Activated B cell treated with CpG ODN at 0.5 μM for 24 hours (primary cell): ENCODE results near the gene PALS1. TPM values are rescaled to one million over a fixed set of nuclear protein-coding genes. Genes with fewer than 3 reads are reported as not detected.

Source experiments
- ATAC-seq: fragments of 200-7000 bp; cut with Tn5 transposase; one replicate; pipeline ENCODE4 v1.10.0; 2021; ENCODE audit warnings: low read depth, mild to moderate bottlenecking, moderate library complexity
- CTCF ChIA-PET: fragments of 350-600 bp; sonication (Branson Sonifier 250); formaldehyde crosslinking; loops from one replicate; lab custom pipeline; 2021; ENCODE audit warnings: antibody characterized with exemption; lab: Charles Lee
- POLR2A ChIA-PET: fragments of 350-600 bp; sonication (Branson Sonifier 250); formaldehyde crosslinking; loops from one replicate; lab custom pipeline; 2021; ENCODE audit warnings: antibody characterized with exemption; lab: Charles Lee
- DNase-seq: peaks from one replicate; pipeline ENCODE4 v3.0.0; 2022
- H3K27ac Mint-ChIP-seq: one replicate; pipeline ENCODE4 v1.8.0; 2020; ENCODE audit warnings: mixed read lengths
- H3K27me3 Mint-ChIP-seq: one replicate; pipeline ENCODE4 v1.8.0; 2021; ENCODE audit warnings: mixed read lengths
- H3K36me3 Mint-ChIP-seq: one replicate; pipeline ENCODE4 v1.8.0; 2021; ENCODE audit warnings: low read depth, mixed read lengths
- H3K4me1 Mint-ChIP-seq: one replicate; pipeline ENCODE4 v1.8.0; 2021; ENCODE audit warnings: mixed read lengths
- H3K4me3 Mint-ChIP-seq: one replicate; pipeline ENCODE4 v1.8.0; 2020; ENCODE audit warnings: mild to moderate bottlenecking, mixed read lengths
- H3K9me3 Mint-ChIP-seq: one replicate; pipeline ENCODE4 v1.8.0; 2020; ENCODE audit warnings: mixed read lengths
- intact Hi-C: fragments of 100-400 bp; cut with micrococcal nuclease; formaldehyde crosslinking; loops from one replicate; pipeline ENCODE4 v1.15.1; 2024
- total RNA-seq: library from RNA; stranded (reverse); gene quantifications from 2 replicates; pipeline ENCODE4 v1.2.3, GENCODE V29; 2022
- TF ChIP-seq, protein P1 (sequence below): fragments of 200-600 bp; IDR thresholded peaks from one replicate; pipeline ENCODE4 v1.8.0; 2022; ENCODE audit warnings: antibody characterized with exemption, mild to moderate bottlenecking

PALS1 gene
- total RNA-seq, 1 donor from 2014 or later = 11.4 TPM

DNA sequence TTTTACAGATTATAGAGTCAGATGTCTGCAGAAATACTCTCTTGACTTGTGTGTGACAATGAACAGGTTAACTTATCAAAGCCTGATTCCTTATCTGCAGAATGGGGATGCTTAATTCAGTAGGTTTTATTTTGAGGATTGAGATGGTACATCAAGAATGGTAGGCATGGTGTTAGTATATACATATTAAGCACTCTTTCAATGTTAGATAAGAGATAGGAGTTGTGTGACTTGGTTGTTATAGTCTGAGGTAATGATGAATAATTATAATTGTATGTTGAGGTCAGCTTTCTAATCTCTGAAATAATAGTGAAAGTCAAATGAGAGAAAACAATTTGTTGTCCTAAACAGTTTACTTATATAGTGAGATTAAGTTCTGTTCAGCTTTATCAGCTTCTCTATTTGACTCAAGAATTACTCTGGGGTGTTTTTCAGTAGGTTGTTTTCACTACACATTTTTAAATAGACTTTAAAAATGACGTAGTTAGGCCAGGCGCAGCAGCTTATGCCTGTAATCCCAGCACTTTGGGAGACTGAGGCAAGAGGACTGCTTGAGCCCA lies 11.9 kb downstream of the PALS1 start:
- peaks cover 9% of the 10 kb centered on the region for H3K36me3 Mint-ChIP-seq
- ATAC-seq (no peak), DNase-seq (no peak)
- intact Hi-C loops = no loop called here
- H3K9me3 Mint-ChIP-seq = no peaks in the 10 kb centered on the region
- no peaks in the 10 kb centered on the region for H3K27me3 Mint-ChIP-seq
- no peak overlapping the region for H3K4me3 Mint-ChIP-seq
- ChIA-PET CTCF (no interaction called here), POLR2A (no interaction called here)
- TF ChIP-seq, protein P1, sequence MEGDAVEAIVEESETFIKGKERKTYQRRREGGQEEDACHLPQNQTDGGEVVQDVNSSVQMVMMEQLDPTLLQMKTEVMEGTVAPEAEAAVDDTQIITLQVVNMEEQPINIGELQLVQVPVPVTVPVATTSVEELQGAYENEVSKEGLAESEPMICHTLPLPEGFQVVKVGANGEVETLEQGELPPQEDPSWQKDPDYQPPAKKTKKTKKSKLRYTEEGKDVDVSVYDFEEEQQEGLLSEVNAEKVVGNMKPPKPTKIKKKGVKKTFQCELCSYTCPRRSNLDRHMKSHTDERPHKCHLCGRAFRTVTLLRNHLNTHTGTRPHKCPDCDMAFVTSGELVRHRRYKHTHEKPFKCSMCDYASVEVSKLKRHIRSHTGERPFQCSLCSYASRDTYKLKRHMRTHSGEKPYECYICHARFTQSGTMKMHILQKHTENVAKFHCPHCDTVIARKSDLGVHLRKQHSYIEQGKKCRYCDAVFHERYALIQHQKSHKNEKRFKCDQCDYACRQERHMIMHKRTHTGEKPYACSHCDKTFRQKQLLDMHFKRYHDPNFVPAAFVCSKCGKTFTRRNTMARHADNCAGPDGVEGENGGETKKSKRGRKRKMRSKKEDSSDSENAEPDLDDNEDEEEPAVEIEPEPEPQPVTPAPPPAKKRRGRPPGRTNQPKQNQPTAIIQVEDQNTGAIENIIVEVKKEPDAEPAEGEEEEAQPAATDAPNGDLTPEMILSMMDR = no peak
- H3K4me1 Mint-ChIP-seq = peaks cover 6% of the 10 kb centered on the region
- H3K27ac Mint-ChIP-seq = no peak overlapping the region

DNA sequence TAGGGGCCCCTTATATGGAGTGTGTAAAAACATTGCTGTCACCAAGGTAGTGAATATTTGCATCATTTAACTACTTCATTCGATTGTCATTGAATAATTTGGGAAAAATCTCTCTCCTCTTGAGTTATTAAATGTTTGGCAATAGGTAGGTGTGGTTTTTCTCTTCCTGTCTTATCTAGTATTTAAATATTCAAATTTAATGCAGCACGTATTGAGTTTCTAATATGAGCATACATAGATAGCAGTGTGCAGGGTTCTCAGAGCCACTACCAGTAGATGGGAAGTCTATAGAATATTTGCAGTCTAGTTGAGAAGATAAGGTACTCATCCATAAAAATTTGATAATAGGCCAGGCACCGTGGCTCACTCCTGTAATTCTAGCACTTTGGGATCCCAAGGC lies 16.7 kb downstream of the PALS1 start:
- ATAC-seq (no peak), DNase-seq (no peak)
- H3K27me3 Mint-ChIP-seq = no peaks in the 10 kb centered on the region
- H3K4me1 Mint-ChIP-seq = peaks cover 3% of the 10 kb centered on the region
- peaks cover 9% of the 10 kb centered on the region for H3K36me3 Mint-ChIP-seq
- POLR2A ChIA-PET = no interaction called here
- H3K4me3 Mint-ChIP-seq = no peak overlapping the region
- intact Hi-C loops = no loop called here
- TF ChIP-seq, protein P1 = no peak
- H3K27ac Mint-ChIP-seq = no peak overlapping the region
- no peaks in the 10 kb centered on the region for H3K9me3 Mint-ChIP-seq
- CTCF ChIA-PET = no interaction called here

DNA sequence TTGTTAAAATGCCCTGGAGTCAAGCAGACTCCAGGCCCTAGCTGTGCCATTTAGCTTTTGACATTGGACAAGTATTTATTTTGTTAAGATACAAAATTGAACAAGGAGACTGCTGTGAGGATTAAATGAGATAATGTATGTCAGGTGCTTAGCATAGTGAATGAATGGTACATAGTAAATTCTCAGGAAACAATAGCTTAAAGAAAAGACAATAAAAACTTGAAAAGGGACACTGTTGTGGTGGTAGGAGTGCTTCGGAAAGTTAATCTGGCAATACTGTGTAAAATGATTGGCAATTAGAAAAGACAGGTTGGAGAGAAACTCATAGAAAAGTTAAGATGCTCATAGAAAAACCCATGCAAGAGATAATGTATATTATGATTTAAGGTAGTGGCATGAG lies 19.7 kb downstream of the PALS1 start:
- TF ChIP-seq, protein P1 = no peak
- CTCF ChIA-PET = interaction anchor here (0.9 kb wide), 1 partner anchor 25 kb away, joined by 4 read pairs; no protein-coding TSS in a partner anchor
- Mint-ChIP-seq H3K27me3 (no peaks in the 10 kb centered on the region), H3K36me3 (peaks cover 7% of the 10 kb centered on the region), H3K4me3 (no peak overlapping the region), H3K9me3 (no peaks in the 10 kb centered on the region), H3K27ac (no peak overlapping the region), H3K4me1 (no peaks in the 10 kb centered on the region)
- POLR2A ChIA-PET = interaction anchor here (0.6 kb wide), 1 partner anchor 29 kb away, joined by 4 read pairs; no protein-coding TSS in a partner anchor
- intact Hi-C loops = no loop called here
- ATAC-seq = no peak
- DNase-seq = no peak

DNA sequence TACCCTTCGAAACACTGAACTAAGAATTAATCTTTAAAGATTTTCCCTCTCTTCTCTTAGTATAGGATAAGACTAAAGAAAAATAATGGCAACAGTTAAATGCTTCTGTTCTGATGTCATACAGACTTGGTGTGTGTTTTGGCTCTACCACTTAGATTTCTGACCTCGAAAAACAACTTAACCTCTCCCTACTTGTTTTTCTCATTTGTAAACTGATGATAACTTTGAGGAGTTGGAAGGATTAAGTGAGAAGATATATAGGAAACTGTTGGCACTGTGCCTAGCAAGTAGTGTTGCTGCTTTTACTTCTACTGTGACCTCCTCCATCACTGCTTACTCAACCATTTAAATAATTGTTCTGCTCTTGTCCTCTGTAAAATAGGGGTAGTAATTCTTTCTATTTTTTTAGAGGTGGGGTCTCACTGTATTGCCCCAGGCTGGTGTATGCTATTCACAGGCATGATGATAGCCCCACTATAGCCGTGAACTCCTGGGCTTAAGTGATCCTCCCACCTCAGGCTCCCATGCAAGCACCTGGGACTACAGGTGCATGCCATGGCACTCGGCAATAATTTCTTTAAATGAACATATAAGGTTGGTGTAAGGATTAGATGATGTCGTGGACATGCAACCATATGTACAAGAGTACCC lies 22.4 kb downstream of the PALS1 start:
- Mint-ChIP-seq H3K4me3 (no peak overlapping the region), H3K27me3 (no peaks in the 10 kb centered on the region), H3K4me1 (peaks cover 3% of the 10 kb centered on the region), H3K9me3 (no peaks in the 10 kb centered on the region), H3K36me3 (no peaks in the 10 kb centered on the region), H3K27ac (no peak overlapping the region)
- ATAC-seq = no peak
- CTCF ChIA-PET = no interaction called here
- POLR2A ChIA-PET = no interaction called here
- TF ChIP-seq, protein P1 = no peak
- DNase-seq = no peak
- intact Hi-C loops = no loop called here

DNA sequence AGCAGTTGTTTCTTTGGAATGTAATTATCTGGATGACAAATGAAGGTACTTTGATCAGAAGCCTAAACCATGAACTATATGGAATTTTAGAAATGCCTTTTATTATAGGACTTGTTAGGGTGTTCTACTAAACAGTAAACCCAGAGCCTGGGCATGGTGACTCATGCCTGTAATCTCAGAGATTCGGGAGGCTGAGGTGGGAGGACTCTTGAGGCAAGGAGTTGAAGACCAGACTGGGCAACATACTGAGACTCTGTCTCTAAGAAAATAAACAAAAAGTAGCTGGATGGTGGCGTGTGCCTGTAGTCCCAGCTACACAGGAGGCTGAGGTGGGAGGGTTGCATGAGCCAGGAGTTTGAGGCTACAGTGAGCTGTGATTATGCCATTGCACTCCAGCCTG lies 23.9 kb downstream of the PALS1 start:
- TF ChIP-seq, protein P1 = no peak
- intact Hi-C loops = no loop called here
- Mint-ChIP-seq H3K36me3 (no peaks in the 10 kb centered on the region), H3K27me3 (no peaks in the 10 kb centered on the region), H3K27ac (no peak overlapping the region), H3K9me3 (no peaks in the 10 kb centered on the region), H3K4me3 (no peak overlapping the region), H3K4me1 (peaks cover 3% of the 10 kb centered on the region)
- ATAC-seq (no peak), DNase-seq (no peak)
- ChIA-PET POLR2A (no interaction called here), CTCF (interaction anchor here (1.0 kb wide), 1 partner anchor 19 kb away, joined by 3 read pairs; no protein-coding TSS in a partner anchor)
